ENCODE results near the gene FYN.
"Not testable (repeated sequence)": the region's sequence is repeated elsewhere in the genome, so short reads cannot be mapped to it uniquely, and the experiment has no call there.

The FYN gene

GRCh38 chr6:111680811-111681609 is 192.2 kb downstream of the FYN start:
- not testable (repeated sequence) for DNase-seq (ENCODE audit: low spot score)

- no peak for DNase-seq (ENCODE audit: low spot score)
Measured at GRCh38 chr6:111680015-111680712, 193.1 kb downstream of the FYN start.

GRCh38 chr6:111679126-111679858 is 194.0 kb downstream of the FYN start:
- no peak for DNase-seq (ENCODE audit: low spot score)

- DNase-seq (ENCODE audit: low spot score), result no peak
Measured at GRCh38 chr6:111677249-111677990, 195.8 kb downstream of the FYN start.

- no peak for DNase-seq (ENCODE audit: low spot score)
Measured at GRCh38 chr6:111676383-111676782, 196.9 kb downstream of the FYN start.

- DNase-seq (ENCODE audit: low spot score), result no peak
Measured at GRCh38 chr6:111674883-111675282, 198.4 kb downstream of the FYN start.

- no peak for DNase-seq (ENCODE audit: low spot score)
Measured at GRCh38 chr6:111674413-111674812, 198.8 kb downstream of the FYN start.

- DNase-seq (ENCODE audit: low spot score), result no peak
Measured at GRCh38 chr6:111673937-111674336, 199.3 kb downstream of the FYN start.

- no peak for DNase-seq (ENCODE audit: low spot score)
Measured at GRCh38 chr6:111673532-111673931, 199.7 kb downstream of the FYN start.

- peak; percentile 56 for DNase-seq (ENCODE audit: low spot score)
Measured at GRCh38 chr6:111672761-111673450, 200.3 kb downstream of the FYN start.

- no peak for DNase-seq (ENCODE audit: low spot score)
Measured at GRCh38 chr6:111669326-111669725, 203.9 kb downstream of the FYN start.

GRCh38 chr6:111668410-111668809 is 204.8 kb downstream of the FYN start:
- no peak for DNase-seq (ENCODE audit: low spot score)

- DNase-seq (ENCODE audit: low spot score), result no peak
Measured at GRCh38 chr6:111667931-111668330, 205.3 kb downstream of the FYN start.

- no peak for DNase-seq (ENCODE audit: low spot score)
Measured at GRCh38 chr6:111666847-111667246, 206.4 kb downstream of the FYN start.

- DNase-seq (ENCODE audit: low spot score), result no peak
Measured at GRCh38 chr6:111664565-111665030, 208.7 kb downstream of the FYN start.

GRCh38 chr6:111663692-111664564 is 209.3 kb downstream of the FYN start:
- no peak for DNase-seq (ENCODE audit: low spot score)

- DNase-seq (ENCODE audit: low spot score), result no peak
Measured at GRCh38 chr6:111662794-111663593, 210.3 kb downstream of the FYN start.

- no peak for DNase-seq (ENCODE audit: low spot score)
Measured at GRCh38 chr6:111662072-111662793, 211.0 kb downstream of the FYN start.

GRCh38 chr6:111661541-111662061 is 211.7 kb downstream of the FYN start:
- DNase-seq (ENCODE audit: low spot score), result no peak
